Liver (tissue), 9 donors: ENCODE data around the gene PTPRN2. TPM values are rescaled to one million over a fixed set of nuclear protein-coding genes. Genes with fewer than 3 reads are reported as not detected.

Experiments
- DNase-seq: peaks from one replicate; pipeline ENCODE4 v3.0.0-alpha.2; 2017; ENCODE audit warnings: low spot score
- H3K27ac ChIP-seq, 2 donors: one replicate each; pipeline ENCODE4 v1.7.0; 2013; ENCODE audit warnings: inconsistent platforms in 2 of 2, low read length in 2 of 2, control low read depth in 1 of 2, low read depth in 1 of 2, mild to moderate bottlenecking in 1 of 2
- H3K27me3 ChIP-seq, 4 donors: one replicate each; pipeline versions ENCODE4 v1.6.1 to v1.7.0; 2013; ENCODE audit warnings: low read length in 3 of 4, inconsistent platforms in 1 of 4, mild to moderate bottlenecking in 1 of 4, moderate library complexity in 1 of 4; ENCODE audit not compliant: control insufficient read depth in 4 of 4, insufficient read depth in 4 of 4
- H3K36me3 ChIP-seq, 4 donors: one replicate each; pipeline versions ENCODE4 v1.6.1 to v1.7.0; 2013; ENCODE audit warnings: low read length in 3 of 4, mild to moderate bottlenecking in 3 of 4, low read depth in 1 of 4, moderate library complexity in 1 of 4; ENCODE audit not compliant: control insufficient read depth in 4 of 4, insufficient read depth in 3 of 4
- H3K4me1 ChIP-seq, 4 donors: one replicate each; pipeline versions ENCODE4 v1.6.1 to v1.7.0; 2013; ENCODE audit warnings: low read length in 3 of 4, mild to moderate bottlenecking in 3 of 4, moderate library complexity in 1 of 4; ENCODE audit not compliant: control insufficient read depth in 4 of 4, insufficient read depth in 4 of 4
- H3K4me3 ChIP-seq, 3 donors: one replicate each; pipeline versions ENCODE4 v1.6.1 to v1.7.0; 2013; ENCODE audit warnings: low read length in 3 of 3, control low read depth in 1 of 3, low read depth in 1 of 3, mild to moderate bottlenecking in 1 of 3
- H3K9ac ChIP-seq, 2 donors: one replicate each; pipeline ENCODE4 v1.7.0; 2013; ENCODE audit warnings: low read length in 2 of 2, mild to moderate bottlenecking in 2 of 2, moderate library complexity in 2 of 2, control low read depth in 1 of 2, low read depth in 1 of 2
- H3K9me3 ChIP-seq, 4 donors: one replicate each; pipeline versions ENCODE4 v1.6.1 to v1.7.0; 2013; ENCODE audit warnings: low read length in 3 of 4; ENCODE audit not compliant: control insufficient read depth in 4 of 4
- EGR1 ChIP-seq, 2 donors: IDR thresholded peaks; 2 replicates each; pipeline ENCODE4 v1.6.1; 2016 to 2018; ENCODE audit warnings: antibody characterized with exemption in 2 of 2, low read depth in 2 of 2
- FOXA1 ChIP-seq: IDR thresholded peaks from 2 replicates; pipeline ENCODE4 v1.6.1; 2016; ENCODE audit warnings: antibody characterized with exemption
- FOXA2 ChIP-seq: IDR thresholded peaks from 2 replicates; pipeline ENCODE4 v1.6.1; 2016; ENCODE audit warnings: antibody characterized with exemption
- GABPA ChIP-seq, 2 donors: IDR thresholded peaks in 1 of 2; conservative IDR thresholded peaks in 1 of 2; 2 replicates each; pipeline ENCODE4 v1.6.1; 2016; ENCODE audit warnings: antibody characterized with exemption in 2 of 2, mild to moderate bottlenecking in 1 of 2, moderate library complexity in 1 of 2
- HNF4A ChIP-seq, 2 donors: conservative IDR thresholded peaks; 2 replicates each; pipeline ENCODE4 v1.6.1; 2016; ENCODE audit warnings: antibody characterized with exemption in 2 of 2, mild to moderate bottlenecking in 2 of 2
- HNF4G ChIP-seq: IDR thresholded peaks from 2 replicates; pipeline ENCODE4 v1.6.1; 2016; ENCODE audit warnings: antibody characterized with exemption
- JUND ChIP-seq, 2 donors: IDR thresholded peaks; 2 replicates each; pipeline ENCODE4 v1.6.1; 2016; ENCODE audit warnings: antibody characterized with exemption in 2 of 2
- NR2F2 ChIP-seq: IDR thresholded peaks from 2 replicates; pipeline ENCODE4 v1.6.1; 2016; ENCODE audit warnings: antibody characterized with exemption
- RAD21 ChIP-seq, 2 donors: IDR thresholded peaks; 2 replicates each; pipeline ENCODE4 v1.6.1; 2016; ENCODE audit warnings: antibody characterized with exemption in 2 of 2, mild to moderate bottlenecking in 2 of 2
- REST ChIP-seq: IDR thresholded peaks from 2 replicates; pipeline ENCODE4 v1.6.1; 2016; ENCODE audit warnings: antibody characterized with exemption, mild to moderate bottlenecking
- RXRA ChIP-seq, 2 donors: IDR thresholded peaks; 2 replicates each; pipeline ENCODE4 v1.6.1; 2017 to 2018; ENCODE audit warnings: antibody characterized with exemption in 2 of 2, mild to moderate bottlenecking in 1 of 2
- SP1 ChIP-seq: IDR thresholded peaks from 2 replicates; pipeline ENCODE4 v1.6.1; 2018; ENCODE audit warnings: antibody characterized with exemption, mild to moderate bottlenecking
- TAF1 ChIP-seq: conservative IDR thresholded peaks from 2 replicates; pipeline ENCODE4 v1.6.1; 2016; ENCODE audit warnings: antibody characterized with exemption, mild to moderate bottlenecking
- YY1 ChIP-seq: IDR thresholded peaks from 2 replicates; pipeline ENCODE4 v1.6.1; 2016; ENCODE audit warnings: antibody characterized with exemption, mild to moderate bottlenecking
- ZBTB33 ChIP-seq: IDR thresholded peaks from 2 replicates; pipeline ENCODE4 v1.6.1; 2016; ENCODE audit warnings: antibody characterized with exemption
- WGBS: extraction: QIAGEN DNeasy Blood & Tissue Kit; methylation state at CpG from one replicate; pipeline ENCODE4 v1.1.7; 2013; 5-methylcytosine and 5-hydroxymethylcytosine counted together
- polyA plus RNA-seq, 2 donors: library from polyadenylated mRNA; stranded (reverse) in 1 of 2; unstranded in 1 of 2; fragments of 200-250 nt in 1 of 2; fragments of >200 nt in 1 of 2; fragmentation: Nextera tagmentation in 1 of 2; extraction: Ambion mirVana in 1 of 2; gene quantifications; one replicate each; pipeline versions ENCODE4 v1.2.1 to v1.2.3, GENCODE V29; 2013 to 2015
- total RNA-seq, 2 donors: library from RNA; depleted of rRNA; stranded (reverse); fragments of >200 nt; gene quantifications; one replicate each; pipeline ENCODE4 v1.2.3, GENCODE V29; 2014
- TF ChIP-seq, protein P1 (sequence below): fragments of 150-350 bp; IDR thresholded peaks from 2 replicates; pipeline ENCODE4 v1.5.1; 2017; ENCODE audit warnings: improper control_type of control experiment, low read depth, low read length; ENCODE audit not compliant: missing input control
- TF ChIP-seq, protein P2 (sequence below): IDR thresholded peaks from 2 replicates; pipeline ENCODE4 v1.6.1; 2016; ENCODE audit warnings: antibody characterized with exemption
- TF ChIP-seq, protein P3 (sequence below): IDR thresholded peaks from 2 replicates; pipeline ENCODE4 v1.6.1; 2016; ENCODE audit warnings: antibody characterized with exemption
- donor health status: healthy.
- donor health status: healthy.
- donor health status: healthy.
- donor health status: healthy.
- donor health status: healthy.

The PTPRN2 gene
- total and polyA plus RNA-seq, 4 donors: 0.75 to 1.9 (median 1.1) TPM

- no peaks in the 10 kb centered on the region for H3K27me3 ChIP-seq
- 92% methylated on average over 9 of the region's 9 CpGs for WGBS
- DNase-seq: no peak
- H3K4me1 ChIP-seq: no peaks in the 10 kb centered on the region
- TF ChIP-seq RXRA (IDR thresholded peaks at IDR 0.05) (no peak), YY1 (no peak), SP1 (no peak), HNF4G (no peak), JUND (IDR thresholded peaks at IDR 0.05) (no peak), REST (no peak), FOXA1 (no peak), ZBTB33 (no peak), GABPA (IDR thresholded peaks at IDR 0.05 in 1 of 2, conservative IDR thresholded peaks at IDR 0.05 in 1 of 2) (no peak), HNF4A (conservative IDR thresholded peaks at IDR 0.05) (no peak), NR2F2 (no peak), RAD21 (IDR thresholded peaks at IDR 0.05) (no peak), TAF1 (no peak), FOXA2 (no peak), EGR1 (IDR thresholded peaks at IDR 0.05; ENCODE audit: low read depth in 2 of 2) (no peak)
- TF ChIP-seq, protein P1, sequence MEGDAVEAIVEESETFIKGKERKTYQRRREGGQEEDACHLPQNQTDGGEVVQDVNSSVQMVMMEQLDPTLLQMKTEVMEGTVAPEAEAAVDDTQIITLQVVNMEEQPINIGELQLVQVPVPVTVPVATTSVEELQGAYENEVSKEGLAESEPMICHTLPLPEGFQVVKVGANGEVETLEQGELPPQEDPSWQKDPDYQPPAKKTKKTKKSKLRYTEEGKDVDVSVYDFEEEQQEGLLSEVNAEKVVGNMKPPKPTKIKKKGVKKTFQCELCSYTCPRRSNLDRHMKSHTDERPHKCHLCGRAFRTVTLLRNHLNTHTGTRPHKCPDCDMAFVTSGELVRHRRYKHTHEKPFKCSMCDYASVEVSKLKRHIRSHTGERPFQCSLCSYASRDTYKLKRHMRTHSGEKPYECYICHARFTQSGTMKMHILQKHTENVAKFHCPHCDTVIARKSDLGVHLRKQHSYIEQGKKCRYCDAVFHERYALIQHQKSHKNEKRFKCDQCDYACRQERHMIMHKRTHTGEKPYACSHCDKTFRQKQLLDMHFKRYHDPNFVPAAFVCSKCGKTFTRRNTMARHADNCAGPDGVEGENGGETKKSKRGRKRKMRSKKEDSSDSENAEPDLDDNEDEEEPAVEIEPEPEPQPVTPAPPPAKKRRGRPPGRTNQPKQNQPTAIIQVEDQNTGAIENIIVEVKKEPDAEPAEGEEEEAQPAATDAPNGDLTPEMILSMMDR: no peak
- TF ChIP-seq, protein P2, sequence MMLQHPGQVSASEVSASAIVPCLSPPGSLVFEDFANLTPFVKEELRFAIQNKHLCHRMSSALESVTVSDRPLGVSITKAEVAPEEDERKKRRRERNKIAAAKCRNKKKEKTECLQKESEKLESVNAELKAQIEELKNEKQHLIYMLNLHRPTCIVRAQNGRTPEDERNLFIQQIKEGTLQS: no peak
- TF ChIP-seq, protein P3, sequence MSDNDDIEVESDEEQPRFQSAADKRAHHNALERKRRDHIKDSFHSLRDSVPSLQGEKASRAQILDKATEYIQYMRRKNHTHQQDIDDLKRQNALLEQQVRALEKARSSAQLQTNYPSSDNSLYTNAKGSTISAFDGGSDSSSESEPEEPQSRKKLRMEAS: no peak
- no peaks in the 10 kb centered on the region for H3K36me3 ChIP-seq
- H3K9me3 ChIP-seq: no peaks in the 10 kb centered on the region
- no peak overlapping the region for H3K27ac ChIP-seq
- H3K9ac ChIP-seq: no peak overlapping the region
- H3K4me3 ChIP-seq: no peak overlapping the region
Measured at GRCh38 chr7:158022601-158023000, 565.0 kb downstream of the PTPRN2 start.
